Choroid plexus epithelial cell (primary cell): ENCODE results near the gene EXD2.
"Not testable (repeated sequence)": the region's sequence is repeated elsewhere in the genome, so short reads cannot be mapped to it uniquely, and the experiment has no call there.

Experiments
- DNase-seq: peaks from one replicate; pipeline ENCODE4 v3.0.0-alpha.2; 2010; ENCODE audit warnings: low read depth
- H3K4me3 ChIP-seq: 2 replicates; pipeline ENCODE4 v1.5.1; 2011; ENCODE audit warnings: low read depth, mild to moderate bottlenecking, control low read depth, low read length, moderate library complexity
- CTCF ChIP-seq: conservative IDR thresholded peaks from 2 replicates; pipeline ENCODE4 v1.5.1; 2011; ENCODE audit warnings: low read depth, mild to moderate bottlenecking, control low read depth, inconsistent platforms, low read length, moderate library complexity

EXD2 gene

DNA sequence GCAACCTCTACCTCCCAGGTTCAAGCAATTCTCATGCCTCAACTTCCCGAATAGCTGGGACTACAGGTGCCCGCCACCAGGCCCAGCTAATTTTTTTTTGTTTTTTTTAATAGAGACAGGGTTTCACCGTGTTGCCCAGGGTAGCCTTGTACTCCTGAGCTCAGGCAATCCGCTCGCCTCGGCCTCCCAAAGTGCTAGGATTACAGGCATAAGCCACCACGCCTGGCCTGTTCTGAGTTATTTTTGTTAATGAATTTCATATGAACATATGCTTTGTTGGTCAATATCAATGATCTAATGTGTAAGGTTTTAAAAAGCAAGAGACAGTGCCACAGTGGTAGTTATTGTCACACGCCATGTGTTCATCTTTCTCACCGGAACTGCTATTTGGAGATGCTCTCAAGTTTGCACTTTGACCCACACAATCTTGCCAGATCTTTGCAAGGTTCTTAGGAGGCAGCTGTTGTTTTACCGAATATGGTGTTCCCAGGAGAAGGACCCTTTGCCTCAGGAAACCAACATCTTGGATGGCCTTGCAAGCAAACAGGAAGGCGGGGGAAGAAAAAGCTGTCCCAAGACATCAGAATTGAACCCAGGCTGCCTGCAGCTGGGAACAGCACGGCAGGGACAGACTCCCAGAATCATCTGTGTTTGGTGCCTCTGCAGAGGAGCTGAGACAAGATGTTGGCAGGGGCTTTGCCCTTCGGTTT lies 98.7 kb downstream of the EXD2 start:
- TF ChIP-seq CTCF = no peak
- DNase-seq = no peak
- H3K4me3 ChIP-seq = no peak overlapping the region

DNA sequence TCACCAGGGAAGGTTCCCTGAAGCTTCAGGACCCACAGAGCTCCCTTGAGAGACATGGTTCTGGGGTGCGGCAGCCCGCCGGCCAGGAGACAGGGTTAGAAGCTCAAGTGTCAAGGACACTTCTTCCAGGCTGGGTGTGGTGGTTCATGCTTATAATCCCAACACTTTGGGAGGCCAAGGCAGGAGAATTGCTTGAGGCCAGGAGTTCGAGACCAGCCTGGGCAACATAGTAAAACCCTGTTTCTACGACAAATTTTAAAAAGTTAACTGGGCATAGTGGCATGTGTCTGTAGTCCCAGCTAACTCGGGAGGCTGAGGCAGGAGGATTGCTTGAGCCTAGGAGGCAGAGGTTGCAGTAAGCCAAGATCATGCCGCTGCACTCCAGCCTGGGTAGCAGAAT lies 99.6 kb downstream of the EXD2 start:
- DNase-seq = not testable (repeated sequence)

GRCh38 chr14:69291396-69291795 lies 100.1 kb downstream of the EXD2 start:
- TF ChIP-seq CTCF = no peak
- DNase-seq = no peak

More for the DNA sequence above, 99.6 kb downstream of the EXD2 start:
- not testable (repeated sequence) for H3K4me3 ChIP-seq

DNA sequence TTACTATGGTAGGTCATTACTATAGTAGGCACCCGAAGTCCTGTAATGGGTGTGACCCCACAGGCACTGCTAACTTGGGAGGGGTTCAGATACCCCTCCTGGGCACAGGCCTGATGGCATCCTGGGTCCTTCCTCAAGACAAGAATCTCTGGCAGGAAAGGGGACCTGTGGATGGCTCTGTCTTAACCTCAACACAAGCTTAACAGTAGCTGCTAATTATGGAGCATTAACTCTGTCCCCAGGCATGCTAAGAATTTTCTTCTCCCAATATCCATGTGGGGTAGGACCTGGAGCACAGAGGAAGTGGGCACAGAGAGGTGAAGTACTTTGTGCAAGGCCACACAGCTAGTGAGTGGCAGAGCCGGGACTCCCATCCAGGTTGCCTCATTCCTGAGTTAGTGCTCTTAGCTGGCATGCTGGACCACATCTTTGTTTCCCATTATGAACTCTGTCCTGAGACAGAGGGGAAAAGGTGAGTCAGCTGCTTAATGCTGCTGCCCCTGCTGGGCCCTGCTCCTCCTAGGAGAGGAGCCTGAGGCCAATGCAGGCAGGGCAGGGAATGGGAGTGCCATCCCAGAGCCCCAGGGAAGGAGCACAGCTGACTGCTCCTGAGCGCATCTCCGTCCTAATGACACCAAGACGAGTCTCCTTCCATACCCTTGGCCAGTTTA lies 100.7 kb downstream of the EXD2 start:
- DNase-seq = no peak
- TF ChIP-seq CTCF = no peak
- H3K4me3 ChIP-seq = no peak overlapping the region

More at GRCh38 chr14:69291396-69291795, 100.1 kb downstream of the EXD2 start:
- no peak overlapping the region for H3K4me3 ChIP-seq
